ENCODE results near the gene CDC42BPB.

CDC42BPB gene

DNA sequence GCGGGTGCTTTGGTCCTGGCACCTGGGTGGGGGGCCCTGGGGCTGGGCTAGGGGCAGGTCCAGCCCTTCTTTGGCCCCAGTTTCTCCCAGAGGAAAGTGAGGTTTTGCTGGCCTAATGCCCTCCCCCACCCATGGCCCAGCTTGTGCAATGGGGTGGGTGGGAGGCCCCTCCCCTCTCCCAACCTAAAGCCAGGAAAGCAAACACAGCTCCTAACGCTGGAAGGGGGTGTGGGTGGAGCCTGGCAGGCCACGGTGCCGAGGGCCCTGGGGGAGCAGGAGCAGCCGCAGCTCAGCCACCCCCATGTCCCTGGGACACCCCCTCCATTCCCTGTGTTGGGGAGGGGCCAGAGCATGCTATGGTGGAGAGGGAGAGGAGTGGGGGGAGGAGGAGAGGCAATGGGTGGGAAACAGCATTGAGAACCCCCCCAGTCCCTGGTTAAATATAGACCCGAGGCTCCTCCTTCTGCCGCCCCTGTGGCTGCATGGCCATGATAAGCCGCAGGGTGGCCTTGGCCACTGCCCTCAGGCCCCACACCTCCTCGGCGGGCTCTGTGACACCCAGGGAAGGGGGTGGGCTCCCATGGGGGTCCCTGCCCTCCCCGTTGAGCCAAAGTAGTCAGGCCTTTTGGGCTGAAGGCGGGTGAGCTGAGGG, 41.9 kb upstream of the CDC42BPB start:
- no peak for DNase-seq (ENCODE audit: low spot score)
- TF ChIP-seq, protein P1, sequence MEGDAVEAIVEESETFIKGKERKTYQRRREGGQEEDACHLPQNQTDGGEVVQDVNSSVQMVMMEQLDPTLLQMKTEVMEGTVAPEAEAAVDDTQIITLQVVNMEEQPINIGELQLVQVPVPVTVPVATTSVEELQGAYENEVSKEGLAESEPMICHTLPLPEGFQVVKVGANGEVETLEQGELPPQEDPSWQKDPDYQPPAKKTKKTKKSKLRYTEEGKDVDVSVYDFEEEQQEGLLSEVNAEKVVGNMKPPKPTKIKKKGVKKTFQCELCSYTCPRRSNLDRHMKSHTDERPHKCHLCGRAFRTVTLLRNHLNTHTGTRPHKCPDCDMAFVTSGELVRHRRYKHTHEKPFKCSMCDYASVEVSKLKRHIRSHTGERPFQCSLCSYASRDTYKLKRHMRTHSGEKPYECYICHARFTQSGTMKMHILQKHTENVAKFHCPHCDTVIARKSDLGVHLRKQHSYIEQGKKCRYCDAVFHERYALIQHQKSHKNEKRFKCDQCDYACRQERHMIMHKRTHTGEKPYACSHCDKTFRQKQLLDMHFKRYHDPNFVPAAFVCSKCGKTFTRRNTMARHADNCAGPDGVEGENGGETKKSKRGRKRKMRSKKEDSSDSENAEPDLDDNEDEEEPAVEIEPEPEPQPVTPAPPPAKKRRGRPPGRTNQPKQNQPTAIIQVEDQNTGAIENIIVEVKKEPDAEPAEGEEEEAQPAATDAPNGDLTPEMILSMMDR (IDR thresholded peaks at IDR 0.05; ENCODE audit: borderline replicate concordance, control extremely low read depth, extremely low read depth, insufficient read depth, missing control alignments) = no peak
- in situ Hi-C loops (cut with MboI; ENCODE audit: low sequenced_read_pairs, unreplicated experiment) = no loop called here

DNA sequence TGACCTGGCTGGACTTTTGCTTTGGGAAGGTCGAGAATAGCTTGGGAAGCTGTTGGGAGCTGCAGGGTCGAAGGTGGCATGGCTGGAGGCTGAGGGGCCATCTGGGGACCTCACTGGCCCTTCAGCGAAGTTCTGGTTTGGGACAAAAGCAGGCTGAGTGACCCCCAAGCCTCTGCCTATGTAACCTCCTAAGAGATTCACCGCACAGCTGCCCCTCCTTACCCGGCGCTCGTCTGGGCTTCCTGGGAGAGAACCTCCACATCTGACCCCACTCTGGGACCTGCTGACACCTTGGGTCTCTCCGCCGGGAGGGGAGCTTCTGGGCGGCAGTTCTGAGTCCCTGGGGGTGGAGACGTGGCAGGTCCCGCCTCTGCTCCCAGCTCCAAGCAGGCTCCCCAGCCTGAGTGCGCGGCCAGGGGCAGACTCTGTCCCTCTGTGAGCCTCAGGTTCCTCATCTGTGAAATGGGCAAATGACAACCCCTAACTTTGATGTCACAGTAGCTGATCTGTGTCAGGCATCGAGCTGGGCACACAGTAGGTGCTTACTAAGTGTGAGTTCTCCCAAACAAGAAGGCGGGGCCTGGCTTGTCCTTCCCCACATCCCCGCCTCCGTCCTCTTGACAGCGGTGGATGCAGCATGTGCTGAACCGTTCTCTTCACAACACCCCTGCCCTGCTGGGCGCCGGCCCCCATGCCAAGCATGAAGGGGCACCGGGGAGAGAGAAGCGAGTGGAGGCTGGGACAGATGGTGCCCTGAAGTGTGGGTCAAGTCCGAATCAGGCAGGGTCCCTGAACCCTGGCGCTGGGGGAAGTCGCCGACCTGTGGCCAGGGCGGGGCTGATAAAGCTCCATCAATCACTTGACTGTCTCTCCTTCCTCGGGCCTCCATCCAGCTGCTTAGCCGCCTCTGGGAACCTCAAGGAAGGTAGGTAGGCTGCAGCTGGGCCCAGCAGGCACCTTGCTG, 40.9 kb upstream of the CDC42BPB start:
- TF ChIP-seq, protein P1 (IDR thresholded peaks at IDR 0.05; ENCODE audit: borderline replicate concordance, control extremely low read depth, extremely low read depth, insufficient read depth, missing control alignments) = no peak
- DNase-seq (ENCODE audit: low spot score) = no peak
- in situ Hi-C loops (cut with MboI; ENCODE audit: low sequenced_read_pairs, unreplicated experiment) = no loop called here

DNA sequence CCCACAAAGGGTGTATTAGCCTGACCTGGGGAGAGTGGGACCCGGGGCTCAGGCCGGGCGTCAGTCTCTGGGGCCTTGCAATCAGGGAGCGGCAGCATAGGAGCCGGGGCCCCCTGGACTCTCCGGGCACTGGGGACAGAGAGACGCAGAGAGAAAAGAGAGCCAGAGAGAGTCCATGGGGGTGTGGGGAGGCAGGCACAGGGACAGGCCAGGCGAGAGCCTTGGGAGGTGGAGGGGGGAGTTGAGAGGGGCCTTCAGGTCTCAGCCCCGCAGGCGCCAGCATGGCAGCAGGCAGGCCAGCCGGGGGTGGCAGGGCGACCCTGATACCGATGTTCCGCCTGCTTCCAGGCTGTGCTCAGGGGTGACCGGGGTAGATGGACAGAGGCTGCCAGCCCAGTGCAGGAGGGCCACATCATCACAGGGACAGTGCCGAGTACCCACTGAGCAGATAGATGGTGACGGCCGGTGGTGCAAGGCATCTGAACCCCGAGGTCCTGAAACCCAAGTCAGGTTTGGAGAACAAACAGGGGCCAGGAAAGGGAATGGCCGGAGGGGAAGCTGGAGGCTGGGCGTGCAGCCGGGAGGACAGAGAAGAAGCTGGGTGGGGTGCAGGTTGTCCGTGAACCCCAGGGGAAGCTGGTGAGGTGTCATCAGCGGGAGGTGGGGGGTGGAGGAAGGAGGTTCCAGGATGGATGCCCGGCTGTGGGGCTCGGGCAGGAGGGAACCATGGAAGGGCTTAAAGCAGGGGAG, 40.1 kb upstream of the CDC42BPB start:
- DNase-seq (ENCODE audit: low spot score) = no peak
- in situ Hi-C loops (cut with MboI; ENCODE audit: low sequenced_read_pairs, unreplicated experiment) = no loop called here
- TF ChIP-seq, protein P1 (IDR thresholded peaks at IDR 0.05; ENCODE audit: borderline replicate concordance, control extremely low read depth, extremely low read depth, insufficient read depth, missing control alignments) = no peak

DNA sequence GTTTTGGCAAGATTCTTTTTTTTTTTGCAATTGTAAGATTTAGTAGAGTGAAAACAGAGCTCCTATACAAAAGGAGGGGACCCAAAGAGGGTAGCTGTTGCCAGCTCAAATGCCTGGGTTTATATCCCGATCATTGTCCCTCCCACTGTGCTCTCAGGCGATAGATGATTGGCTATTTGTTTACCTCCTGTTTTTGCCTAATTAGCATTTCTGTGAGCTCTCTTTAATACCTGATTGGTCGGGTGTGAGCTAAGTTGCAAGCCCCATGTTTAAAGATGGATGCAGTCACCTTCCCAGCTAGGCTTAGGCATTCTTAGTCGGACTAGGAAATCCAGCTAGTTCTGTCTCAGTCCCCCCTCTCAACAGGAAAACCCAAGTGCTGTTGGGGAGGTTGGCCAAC, 39.0 kb upstream of the CDC42BPB start:
- no peak for DNase-seq (ENCODE audit: low spot score)
- in situ Hi-C loops (cut with MboI; ENCODE audit: low sequenced_read_pairs, unreplicated experiment) = no loop called here
- TF ChIP-seq, protein P1 (IDR thresholded peaks at IDR 0.05; ENCODE audit: borderline replicate concordance, control extremely low read depth, extremely low read depth, insufficient read depth, missing control alignments) = no peak

DNA sequence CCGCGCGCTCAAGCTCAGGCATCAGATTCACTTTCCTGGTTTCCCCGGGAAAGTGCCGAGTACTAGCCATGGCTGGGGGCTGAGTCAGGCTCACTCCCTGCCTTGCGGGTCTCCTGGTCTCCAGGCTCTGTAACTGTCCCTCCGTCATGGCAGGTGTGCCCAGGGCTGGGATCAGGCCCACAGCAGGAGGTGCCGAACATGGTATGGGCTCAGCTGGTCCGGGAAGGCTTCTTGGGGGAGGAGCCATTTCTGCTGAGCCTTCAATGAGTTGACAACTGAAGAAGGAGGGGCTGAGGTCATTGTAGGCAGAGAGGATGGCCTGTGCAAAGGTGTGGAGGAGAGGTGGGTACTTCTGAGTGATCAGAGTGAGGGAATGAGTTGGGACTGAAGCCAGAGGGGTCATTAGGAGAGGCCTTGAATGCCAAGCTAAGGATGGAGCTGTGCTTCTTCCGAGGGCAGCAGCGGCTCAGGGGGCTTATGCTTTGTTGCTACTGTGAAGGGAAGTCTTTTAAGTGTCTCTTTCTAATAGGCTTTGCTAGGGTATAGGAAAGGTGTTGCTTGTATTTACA, 37.9 kb upstream of the CDC42BPB start:
- in situ Hi-C loops (cut with MboI; ENCODE audit: low sequenced_read_pairs, unreplicated experiment) = no loop called here
- TF ChIP-seq, protein P1 (IDR thresholded peaks at IDR 0.05; ENCODE audit: borderline replicate concordance, control extremely low read depth, extremely low read depth, insufficient read depth, missing control alignments) = no peak
- DNase-seq (ENCODE audit: low spot score) = no peak

All from GM13976 (cell line).